COLO668 (cell line): ENCODE data around the gene ADAMTS16.

Source experiments
- DNase-seq: peaks from one replicate; lab custom pipeline; 2025; ENCODE audit not compliant: unreplicated experiment; lab: John Stamatoyannopoulos, UW

The ADAMTS16 gene

GRCh38 chr5:5182508-5183188 is 42.5 kb downstream of the ADAMTS16 start:
- DNase-seq, result no peak

GRCh38 chr5:5183189-5183699 is 43.1 kb downstream of the ADAMTS16 start:
- DNase-seq, result no peak

- peak; percentile 32 for DNase-seq
Observed at GRCh38 chr5:5183933-5184332, 43.8 kb downstream of the ADAMTS16 start.

- DNase-seq, result peak; percentile 80
Observed at GRCh38 chr5:5188376-5189050, 48.4 kb downstream of the ADAMTS16 start.

- DNase-seq, result peak; percentile 49
Observed at GRCh38 chr5:5189051-5189430, 48.9 kb downstream of the ADAMTS16 start.

- DNase-seq, result no peak
Observed at GRCh38 chr5:5191906-5192305, 51.8 kb downstream of the ADAMTS16 start.

- no peak for DNase-seq
Observed at GRCh38 chr5:5192681-5193080, 52.6 kb downstream of the ADAMTS16 start.

GRCh38 chr5:5195128-5195918 is 55.2 kb downstream of the ADAMTS16 start:
- no peak for DNase-seq

- no peak for DNase-seq
Observed at GRCh38 chr5:5198135-5198534, 58.0 kb downstream of the ADAMTS16 start.

- DNase-seq, result no peak
Observed at GRCh38 chr5:5198815-5199214, 58.7 kb downstream of the ADAMTS16 start.

- no peak for DNase-seq
Observed at GRCh38 chr5:5199495-5199894, 59.4 kb downstream of the ADAMTS16 start.

- DNase-seq, result no peak
Observed at GRCh38 chr5:5200133-5200532, 60.0 kb downstream of the ADAMTS16 start.

- no peak for DNase-seq
Observed at GRCh38 chr5:5202321-5202720, 62.2 kb downstream of the ADAMTS16 start.

GRCh38 chr5:5203451-5203850 is 63.3 kb downstream of the ADAMTS16 start:
- no peak for DNase-seq

- no peak for DNase-seq
Observed at GRCh38 chr5:5207828-5208227, 67.7 kb downstream of the ADAMTS16 start.

- DNase-seq, result no peak
Observed at GRCh38 chr5:5209089-5209488, 69.0 kb downstream of the ADAMTS16 start.

- no peak for DNase-seq
Observed at GRCh38 chr5:5209510-5210286, 69.6 kb downstream of the ADAMTS16 start.

- no peak for DNase-seq
Observed at GRCh38 chr5:5217371-5217770, 77.2 kb downstream of the ADAMTS16 start.

GRCh38 chr5:5218396-5218795 is 78.3 kb downstream of the ADAMTS16 start:
- DNase-seq, result no peak

GRCh38 chr5:5219541-5219940 is 79.4 kb downstream of the ADAMTS16 start:
- DNase-seq, result no peak
